SK-N-MC (cell line): ENCODE measurements around the gene PPARA.

Experiments
- DNase-seq: peaks from one replicate; pipeline ENCODE4 v3.0.0-alpha.2; 2011; ENCODE audit warnings: low read depth, low spot score
- H3K27ac ChIP-seq: fragments of 200-600 bp; sonication (generic); 2 replicates; pipeline ENCODE4 v1.5.1; 2016; ENCODE audit warnings: mixed run types
- H3K36me3 ChIP-seq: fragments of 200-600 bp; sonication (generic); 2 replicates; pipeline ENCODE4 v1.6.1; 2017; ENCODE audit warnings: antibody characterized with exemption, low read length, mixed read lengths; ENCODE audit not compliant: insufficient read depth
- H3K4me3 ChIP-seq: fragments of 200-600 bp; sonication (generic); 2 replicates; pipeline ENCODE4 v1.5.1; 2016
- H3K9ac ChIP-seq: fragments of 200-600 bp; sonication (generic); 2 replicates; pipeline ENCODE4 v1.8.0; 2017; ENCODE audit warnings: mixed run types, mixed read lengths; ENCODE audit not compliant: insufficient read length
- H3K9me3 ChIP-seq: fragments of 200-600 bp; sonication (generic); 2 replicates; pipeline ENCODE4 v1.6.1; 2017; ENCODE audit warnings: low read depth, mild to moderate bottlenecking, antibody characterized with exemption, low read length, moderate library complexity, mixed read lengths
- EZH2 ChIP-seq: fragments of 200-600 bp; sonication (generic); IDR thresholded peaks from one replicate; pipeline ENCODE4 v1.6.1; 2017; ENCODE audit warnings: antibody characterized with exemption
- FOXP2 ChIP-seq: optimal IDR thresholded peaks from 2 replicates; pipeline ENCODE3; 2011; ENCODE audit warnings: mild to moderate bottlenecking, moderate library complexity; ENCODE audit not compliant: insufficient read depth; ENCODE audit errors: extremely low read length, control extremely low read depth
- POLR2AphosphoS5 ChIP-seq: IDR thresholded peaks from 2 replicates; pipeline ENCODE4 v1.6.1; 2012; ENCODE audit warnings: mild to moderate bottlenecking, low read depth, low read length, borderline replicate concordance

PPARA gene

GRCh38 chr22:46212195-46212594 is 61.9 kb downstream of the PPARA start:
- Histone ChIP-seq H3K4me3 (no peak overlapping the region), H3K9me3 (no peaks in the 10 kb centered on the region), H3K36me3 (no peaks in the 10 kb centered on the region), H3K9ac (no peak overlapping the region), H3K27ac (no peak overlapping the region)
- DNase-seq = no peak
- TF ChIP-seq EZH2 (no peak), FOXP2 (no peak), POLR2AphosphoS5 (no peak)

GRCh38 chr22:46213052-46213451 is 62.7 kb downstream of the PPARA start:
- no peak overlapping the region for H3K4me3 ChIP-seq
- TF ChIP-seq FOXP2 (no peak), EZH2 (no peak), POLR2AphosphoS5 (no peak)
- no peaks in the 10 kb centered on the region for H3K9me3 ChIP-seq
- no peak overlapping the region for H3K27ac ChIP-seq
- DNase-seq = no peak
- H3K36me3 ChIP-seq = no peaks in the 10 kb centered on the region
- no peak overlapping the region for H3K9ac ChIP-seq

- Histone ChIP-seq H3K9me3 (no peaks in the 10 kb centered on the region), H3K27ac (no peak overlapping the region), H3K9ac (no peak overlapping the region), H3K4me3 (no peak overlapping the region), H3K36me3 (no peaks in the 10 kb centered on the region)
- no peak for TF ChIP-seq POLR2AphosphoS5
- no peak for TF ChIP-seq FOXP2
- no peak for TF ChIP-seq EZH2
- DNase-seq = no peak
These were observed 63.8 kb downstream of the PPARA start for GRCh38 chr22:46214149-46214548.

GRCh38 chr22:46214616-46215015 is 64.3 kb downstream of the PPARA start:
- TF ChIP-seq FOXP2 (no peak), POLR2AphosphoS5 (no peak), EZH2 (no peak)
- no peak for DNase-seq
- Histone ChIP-seq H3K36me3 (no peaks in the 10 kb centered on the region), H3K27ac (no peak overlapping the region), H3K4me3 (no peak overlapping the region), H3K9ac (no peak overlapping the region), H3K9me3 (no peaks in the 10 kb centered on the region)

GRCh38 chr22:46219636-46220035 is 69.3 kb downstream of the PPARA start:
- no peaks in the 10 kb centered on the region for H3K36me3 ChIP-seq
- H3K9ac ChIP-seq = no peak overlapping the region
- no peak overlapping the region for H3K27ac ChIP-seq
- TF ChIP-seq POLR2AphosphoS5 (no peak), EZH2 (no peak), FOXP2 (no peak)
- no peaks in the 10 kb centered on the region for H3K9me3 ChIP-seq
- no peak overlapping the region for H3K4me3 ChIP-seq
- DNase-seq = no peak

- H3K27ac ChIP-seq = no peak overlapping the region
These were observed 70.6 kb downstream of the PPARA start for GRCh38 chr22:46220921-46221320.

GRCh38 chr22:46224044-46224897 is 73.9 kb downstream of the PPARA start:
- Histone ChIP-seq H3K9ac (no peak overlapping the region), H3K27ac (no peak overlapping the region), H3K9me3 (no peaks in the 10 kb centered on the region), H3K36me3 (no peaks in the 10 kb centered on the region), H3K4me3 (no peak overlapping the region)
- no peak for DNase-seq
- no peak for TF ChIP-seq EZH2
- no peak for TF ChIP-seq POLR2AphosphoS5
- no peak for TF ChIP-seq FOXP2

More at GRCh38 chr22:46220921-46221320, 70.6 kb downstream of the PPARA start:
- no peaks in the 10 kb centered on the region for H3K9me3 ChIP-seq
- no peak for DNase-seq
- TF ChIP-seq EZH2 (no peak), FOXP2 (no peak), POLR2AphosphoS5 (no peak)
- H3K36me3 ChIP-seq = no peaks in the 10 kb centered on the region
- H3K4me3 ChIP-seq = no peak overlapping the region
- no peak overlapping the region for H3K9ac ChIP-seq

GRCh38 chr22:46224898-46225290 is 74.6 kb downstream of the PPARA start:
- no peak overlapping the region for H3K9ac ChIP-seq
- no peaks in the 10 kb centered on the region for H3K9me3 ChIP-seq
- TF ChIP-seq EZH2 = no peak
- TF ChIP-seq FOXP2 = no peak
- TF ChIP-seq POLR2AphosphoS5 = no peak
- H3K4me3 ChIP-seq = no peak overlapping the region
- no peak for DNase-seq
- H3K36me3 ChIP-seq = no peaks in the 10 kb centered on the region
- no peak overlapping the region for H3K27ac ChIP-seq

- H3K27ac ChIP-seq = no peak overlapping the region
- TF ChIP-seq FOXP2 (no peak), POLR2AphosphoS5 (no peak), EZH2 (no peak)
- no peak for DNase-seq
- no peaks in the 10 kb centered on the region for H3K36me3 ChIP-seq
- H3K9me3 ChIP-seq = no peaks in the 10 kb centered on the region
- H3K9ac ChIP-seq = no peak overlapping the region
- H3K4me3 ChIP-seq = no peak overlapping the region
These were observed 75.3 kb downstream of the PPARA start for GRCh38 chr22:46225631-46226030.
